Liver (tissue), 9 donors: ENCODE results near the gene RNF220. TPM values are rescaled to one million over a fixed set of nuclear protein-coding genes. Genes with fewer than 3 reads are reported as not detected.

Experiments used
- DNase-seq: peaks from one replicate; pipeline ENCODE4 v3.0.0-alpha.2; 2017; ENCODE audit warnings: low spot score
- H3K27ac ChIP-seq, 2 donors: one replicate each; pipeline ENCODE4 v1.7.0; 2013; ENCODE audit warnings: inconsistent platforms in 2 of 2, low read length in 2 of 2, control low read depth in 1 of 2, low read depth in 1 of 2, mild to moderate bottlenecking in 1 of 2
- H3K27me3 ChIP-seq, 4 donors: one replicate each; pipeline versions ENCODE4 v1.6.1 to v1.7.0; 2013; ENCODE audit warnings: low read length in 3 of 4, inconsistent platforms in 1 of 4, mild to moderate bottlenecking in 1 of 4, moderate library complexity in 1 of 4; ENCODE audit not compliant: control insufficient read depth in 4 of 4, insufficient read depth in 4 of 4
- H3K36me3 ChIP-seq, 4 donors: one replicate each; pipeline versions ENCODE4 v1.6.1 to v1.7.0; 2013; ENCODE audit warnings: low read length in 3 of 4, mild to moderate bottlenecking in 3 of 4, low read depth in 1 of 4, moderate library complexity in 1 of 4; ENCODE audit not compliant: control insufficient read depth in 4 of 4, insufficient read depth in 3 of 4
- H3K4me1 ChIP-seq, 4 donors: one replicate each; pipeline versions ENCODE4 v1.6.1 to v1.7.0; 2013; ENCODE audit warnings: low read length in 3 of 4, mild to moderate bottlenecking in 3 of 4, moderate library complexity in 1 of 4; ENCODE audit not compliant: control insufficient read depth in 4 of 4, insufficient read depth in 4 of 4
- H3K4me3 ChIP-seq, 3 donors: one replicate each; pipeline versions ENCODE4 v1.6.1 to v1.7.0; 2013; ENCODE audit warnings: low read length in 3 of 3, control low read depth in 1 of 3, low read depth in 1 of 3, mild to moderate bottlenecking in 1 of 3
- H3K9ac ChIP-seq, 2 donors: one replicate each; pipeline ENCODE4 v1.7.0; 2013; ENCODE audit warnings: low read length in 2 of 2, mild to moderate bottlenecking in 2 of 2, moderate library complexity in 2 of 2, control low read depth in 1 of 2, low read depth in 1 of 2
- H3K9me3 ChIP-seq, 4 donors: one replicate each; pipeline versions ENCODE4 v1.6.1 to v1.7.0; 2013; ENCODE audit warnings: low read length in 3 of 4; ENCODE audit not compliant: control insufficient read depth in 4 of 4
- EGR1 ChIP-seq, 2 donors: IDR thresholded peaks; 2 replicates each; pipeline ENCODE4 v1.6.1; 2016 to 2018; ENCODE audit warnings: antibody characterized with exemption in 2 of 2, low read depth in 2 of 2
- FOXA2 ChIP-seq: IDR thresholded peaks from 2 replicates; pipeline ENCODE4 v1.6.1; 2016; ENCODE audit warnings: antibody characterized with exemption
- HNF4A ChIP-seq, 2 donors: conservative IDR thresholded peaks; 2 replicates each; pipeline ENCODE4 v1.6.1; 2016; ENCODE audit warnings: antibody characterized with exemption in 2 of 2, mild to moderate bottlenecking in 2 of 2
- JUND ChIP-seq, 2 donors: IDR thresholded peaks; 2 replicates each; pipeline ENCODE4 v1.6.1; 2016; ENCODE audit warnings: antibody characterized with exemption in 2 of 2
- TAF1 ChIP-seq: conservative IDR thresholded peaks from 2 replicates; pipeline ENCODE4 v1.6.1; 2016; ENCODE audit warnings: antibody characterized with exemption, mild to moderate bottlenecking
- YY1 ChIP-seq: IDR thresholded peaks from 2 replicates; pipeline ENCODE4 v1.6.1; 2016; ENCODE audit warnings: antibody characterized with exemption, mild to moderate bottlenecking
- WGBS: extraction: QIAGEN DNeasy Blood & Tissue Kit; methylation state at CpG from one replicate; pipeline ENCODE4 v1.1.7; 2013; 5-methylcytosine and 5-hydroxymethylcytosine counted together
- polyA plus RNA-seq, 2 donors: library from polyadenylated mRNA; stranded (reverse) in 1 of 2; unstranded in 1 of 2; fragments of 200-250 nt in 1 of 2; fragments of >200 nt in 1 of 2; fragmentation: Nextera tagmentation in 1 of 2; extraction: Ambion mirVana in 1 of 2; gene quantifications; one replicate each; pipeline versions ENCODE4 v1.2.1 to v1.2.3, GENCODE V29; 2013 to 2015
- total RNA-seq, 2 donors: library from RNA; depleted of rRNA; stranded (reverse); fragments of >200 nt; gene quantifications; one replicate each; pipeline ENCODE4 v1.2.3, GENCODE V29; 2014
- TF ChIP-seq, protein P1 (sequence below): IDR thresholded peaks from 2 replicates; pipeline ENCODE4 v1.6.1; 2016; ENCODE audit warnings: antibody characterized with exemption
- TF ChIP-seq, protein P2 (sequence below): IDR thresholded peaks from 2 replicates; pipeline ENCODE4 v1.6.1; 2016; ENCODE audit warnings: antibody characterized with exemption
- TF ChIP-seq, protein P3 (sequence below): IDR thresholded peaks from 2 replicates; pipeline ENCODE4 v1.6.1; 2016; ENCODE audit warnings: antibody characterized with exemption
- TF ChIP-seq, protein P4 (sequence below): fragments of 150-350 bp; IDR thresholded peaks from 2 replicates; pipeline ENCODE4 v1.5.1; 2017; ENCODE audit warnings: improper control_type of control experiment, low read depth, low read length; ENCODE audit not compliant: missing input control
- donor health status: healthy.
- donor health status: healthy.
- donor health status: healthy.
- donor health status: healthy.
- donor health status: healthy.

The RNF220 gene
- total and polyA plus RNA-seq, 4 donors: 18.2 to 35.8 (median 26.1) TPM

DNA sequence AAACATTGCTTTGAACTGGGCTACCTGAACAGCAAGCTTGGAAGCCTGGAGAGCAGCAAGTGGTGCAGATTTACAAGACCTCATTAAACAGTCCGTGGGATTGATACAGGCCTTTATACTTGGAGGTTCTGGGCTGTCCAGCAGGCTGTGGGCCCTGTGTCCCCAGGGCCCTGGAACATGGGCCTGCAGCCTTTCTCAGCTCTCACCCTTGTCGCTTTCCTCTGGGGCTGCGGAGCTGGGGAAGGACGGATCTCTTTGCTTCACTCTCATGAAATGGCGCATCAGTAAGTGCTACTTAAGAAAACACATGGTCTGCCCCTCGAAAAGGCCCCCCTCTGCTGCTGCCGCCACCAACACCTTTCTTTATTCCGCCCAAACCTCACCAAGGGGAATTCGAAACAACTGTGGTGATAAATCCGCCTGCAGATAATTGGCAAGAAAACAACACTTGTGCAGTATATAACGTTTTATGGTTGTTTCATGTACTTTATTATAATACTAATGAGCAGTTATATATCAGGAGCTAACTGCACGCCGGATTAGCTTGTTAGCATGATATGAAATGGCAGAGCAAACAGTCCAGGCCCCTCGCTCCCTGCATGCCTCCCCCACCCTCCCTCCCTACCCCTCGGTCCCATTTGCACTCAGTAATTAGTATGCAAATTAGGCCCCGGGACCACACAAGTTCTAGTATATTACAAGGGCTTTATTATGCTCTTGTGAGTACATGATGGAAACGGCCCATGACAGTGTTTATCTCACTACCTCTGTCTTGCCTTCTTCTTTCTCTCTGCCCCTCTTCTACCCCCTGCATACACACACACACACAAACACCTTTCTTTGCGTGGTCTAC is 131.5 kb downstream of the RNF220 start:
- H3K27ac ChIP-seq: no peak overlapping the region
- no peak for DNase-seq
- WGBS: 75% methylated on average over 18 of the region's 18 CpGs

DNA sequence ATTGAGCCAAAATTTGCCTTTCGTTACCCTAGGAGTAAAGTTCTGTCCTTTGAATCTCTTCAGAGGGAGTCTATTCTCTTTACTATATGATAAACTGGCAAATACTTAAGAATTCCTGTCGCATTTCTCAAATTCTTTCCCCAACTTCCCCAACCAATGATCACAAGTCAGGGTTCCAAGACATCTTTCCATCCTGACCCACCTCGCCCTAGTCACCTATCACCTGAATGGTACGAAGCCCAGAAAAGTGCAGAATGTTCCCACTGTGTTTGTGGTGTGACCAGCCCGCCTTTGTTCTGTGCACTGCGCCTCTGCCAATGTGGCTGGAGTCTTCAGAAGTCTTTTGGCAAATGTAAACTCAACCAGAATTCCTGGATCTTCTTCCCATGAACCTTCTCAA is 132.5 kb downstream of the RNF220 start:
- Histone ChIP-seq H3K27ac (no peak overlapping the region), H3K9ac (no peak overlapping the region), H3K4me1 (no peaks in the 10 kb centered on the region), H3K36me3 (no peaks in the 10 kb centered on the region), H3K4me3 (no peak overlapping the region), H3K27me3 (peaks cover 0 to 3% (median 0%) of the 10 kb centered on the region in 4 donors), H3K9me3 (peaks cover 0 to 3% (median 0%) of the 10 kb centered on the region in 4 donors)
- WGBS: 88% methylated on average over 6 of the region's 6 CpGs
- DNase-seq: no peak
- TF ChIP-seq JUND (IDR thresholded peaks at IDR 0.05) (no peak), FOXA2 (no peak), HNF4A (conservative IDR thresholded peaks at IDR 0.05) (no peak), EGR1 (IDR thresholded peaks at IDR 0.05; ENCODE audit: low read depth in 2 of 2) (no peak), TAF1 (no peak)
- TF ChIP-seq, protein P1, sequence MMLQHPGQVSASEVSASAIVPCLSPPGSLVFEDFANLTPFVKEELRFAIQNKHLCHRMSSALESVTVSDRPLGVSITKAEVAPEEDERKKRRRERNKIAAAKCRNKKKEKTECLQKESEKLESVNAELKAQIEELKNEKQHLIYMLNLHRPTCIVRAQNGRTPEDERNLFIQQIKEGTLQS: no peak
- TF ChIP-seq, protein P2, sequence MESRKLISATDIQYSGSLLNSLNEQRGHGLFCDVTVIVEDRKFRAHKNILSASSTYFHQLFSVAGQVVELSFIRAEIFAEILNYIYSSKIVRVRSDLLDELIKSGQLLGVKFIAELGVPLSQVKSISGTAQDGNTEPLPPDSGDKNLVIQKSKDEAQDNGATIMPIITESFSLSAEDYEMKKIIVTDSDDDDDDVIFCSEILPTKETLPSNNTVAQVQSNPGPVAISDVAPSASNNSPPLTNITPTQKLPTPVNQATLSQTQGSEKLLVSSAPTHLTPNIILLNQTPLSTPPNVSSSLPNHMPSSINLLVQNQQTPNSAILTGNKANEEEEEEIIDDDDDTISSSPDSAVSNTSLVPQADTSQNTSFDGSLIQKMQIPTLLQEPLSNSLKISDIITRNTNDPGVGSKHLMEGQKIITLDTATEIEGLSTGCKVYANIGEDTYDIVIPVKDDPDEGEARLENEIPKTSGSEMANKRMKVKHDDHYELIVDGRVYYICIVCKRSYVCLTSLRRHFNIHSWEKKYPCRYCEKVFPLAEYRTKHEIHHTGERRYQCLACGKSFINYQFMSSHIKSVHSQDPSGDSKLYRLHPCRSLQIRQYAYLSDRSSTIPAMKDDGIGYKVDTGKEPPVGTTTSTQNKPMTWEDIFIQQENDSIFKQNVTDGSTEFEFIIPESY: no peak

More for the DNA sequence above, 131.5 kb downstream of the RNF220 start:
- Histone ChIP-seq H3K27me3 (peaks cover 0 to 3% (median 0%) of the 10 kb centered on the region in 4 donors), H3K4me1 (no peaks in the 10 kb centered on the region), H3K9ac (no peak overlapping the region), H3K4me3 (no peak overlapping the region), H3K9me3 (peaks cover 0 to 3% (median 0%) of the 10 kb centered on the region in 4 donors), H3K36me3 (no peaks in the 10 kb centered on the region)
- TF ChIP-seq, protein P3, sequence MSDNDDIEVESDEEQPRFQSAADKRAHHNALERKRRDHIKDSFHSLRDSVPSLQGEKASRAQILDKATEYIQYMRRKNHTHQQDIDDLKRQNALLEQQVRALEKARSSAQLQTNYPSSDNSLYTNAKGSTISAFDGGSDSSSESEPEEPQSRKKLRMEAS: no peak
- no peak for TF ChIP-seq YY1
- TF ChIP-seq, protein P2: no peak
- TF ChIP-seq FOXA2: no peak
- TF ChIP-seq, protein P4, sequence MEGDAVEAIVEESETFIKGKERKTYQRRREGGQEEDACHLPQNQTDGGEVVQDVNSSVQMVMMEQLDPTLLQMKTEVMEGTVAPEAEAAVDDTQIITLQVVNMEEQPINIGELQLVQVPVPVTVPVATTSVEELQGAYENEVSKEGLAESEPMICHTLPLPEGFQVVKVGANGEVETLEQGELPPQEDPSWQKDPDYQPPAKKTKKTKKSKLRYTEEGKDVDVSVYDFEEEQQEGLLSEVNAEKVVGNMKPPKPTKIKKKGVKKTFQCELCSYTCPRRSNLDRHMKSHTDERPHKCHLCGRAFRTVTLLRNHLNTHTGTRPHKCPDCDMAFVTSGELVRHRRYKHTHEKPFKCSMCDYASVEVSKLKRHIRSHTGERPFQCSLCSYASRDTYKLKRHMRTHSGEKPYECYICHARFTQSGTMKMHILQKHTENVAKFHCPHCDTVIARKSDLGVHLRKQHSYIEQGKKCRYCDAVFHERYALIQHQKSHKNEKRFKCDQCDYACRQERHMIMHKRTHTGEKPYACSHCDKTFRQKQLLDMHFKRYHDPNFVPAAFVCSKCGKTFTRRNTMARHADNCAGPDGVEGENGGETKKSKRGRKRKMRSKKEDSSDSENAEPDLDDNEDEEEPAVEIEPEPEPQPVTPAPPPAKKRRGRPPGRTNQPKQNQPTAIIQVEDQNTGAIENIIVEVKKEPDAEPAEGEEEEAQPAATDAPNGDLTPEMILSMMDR: no peak
